ENCODE measurements around the gene MT4. TPM values are rescaled to one million over a fixed set of nuclear protein-coding genes. Genes with fewer than 3 reads are reported as not detected.

The MT4 gene
- not detected in 2 replicates for total RNA-seq

DNA sequence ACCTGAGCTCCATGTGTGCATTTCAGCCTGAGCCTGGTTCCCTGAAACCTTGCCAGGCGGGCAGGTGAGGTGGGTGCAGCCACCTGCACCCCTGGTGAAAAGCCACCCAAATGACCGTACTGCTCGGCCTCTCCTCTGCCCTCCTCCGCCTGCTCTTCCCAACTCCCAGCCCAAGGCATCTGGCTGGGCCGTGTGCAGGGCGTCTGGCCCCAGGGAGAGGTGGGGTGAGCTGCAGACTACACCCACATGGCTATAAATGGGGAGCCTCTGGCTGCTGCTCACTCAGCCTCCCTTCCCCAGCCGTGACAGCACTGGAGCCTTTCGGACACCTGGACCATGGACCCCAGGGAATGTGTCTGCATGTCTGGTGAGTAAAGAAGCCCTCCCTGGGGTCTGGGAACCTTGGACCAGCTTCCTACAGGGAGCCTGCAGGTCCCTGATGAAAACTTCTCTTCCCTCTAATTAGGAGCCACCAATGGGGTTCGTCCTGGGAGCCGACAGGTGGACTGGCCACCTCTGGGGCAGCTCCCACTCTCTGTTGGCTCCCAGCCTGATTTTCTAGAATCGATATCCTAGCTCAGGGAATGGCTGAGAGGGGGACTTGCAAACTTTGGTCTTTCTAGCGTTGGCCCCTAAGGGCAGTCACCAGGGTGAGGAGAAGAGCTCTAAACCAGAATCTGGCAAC lies at the start of gene MT4:
Gene MT4, plus strand, starts transcription at position 281 of the 685 bp plus-strand sequence. Its CDS starts 56 bp downstream, at position 337.
- DNase-seq = no peak

DNA sequence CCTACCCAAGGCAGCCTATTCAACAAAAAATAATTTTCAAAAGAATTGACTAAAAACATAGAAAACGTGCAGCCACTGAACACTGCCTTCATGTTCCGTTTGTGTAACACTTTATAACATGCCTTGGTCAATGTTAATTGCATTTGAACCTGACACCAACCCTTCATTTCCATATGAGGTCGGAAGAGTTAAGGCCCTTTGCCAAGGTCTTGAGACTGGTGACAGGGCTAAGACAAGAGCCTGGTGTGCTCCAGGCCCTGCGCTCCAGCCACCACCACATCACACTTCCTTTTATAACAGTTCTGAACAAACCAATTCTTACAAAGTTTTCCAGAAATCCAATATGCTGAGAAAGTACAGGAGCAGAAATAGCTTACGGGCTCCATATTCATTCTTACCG lies 49.2 kb upstream of the MT4 start:
- no peak for DNase-seq

- DNase-seq = no peak
Measured at GRCh38 chr16:56517206-56517605, 47.7 kb upstream of the MT4 start.

GRCh38 chr16:56518425-56518824 lies 46.4 kb upstream of the MT4 start:
- DNase-seq = peak; percentile 38

DNA sequence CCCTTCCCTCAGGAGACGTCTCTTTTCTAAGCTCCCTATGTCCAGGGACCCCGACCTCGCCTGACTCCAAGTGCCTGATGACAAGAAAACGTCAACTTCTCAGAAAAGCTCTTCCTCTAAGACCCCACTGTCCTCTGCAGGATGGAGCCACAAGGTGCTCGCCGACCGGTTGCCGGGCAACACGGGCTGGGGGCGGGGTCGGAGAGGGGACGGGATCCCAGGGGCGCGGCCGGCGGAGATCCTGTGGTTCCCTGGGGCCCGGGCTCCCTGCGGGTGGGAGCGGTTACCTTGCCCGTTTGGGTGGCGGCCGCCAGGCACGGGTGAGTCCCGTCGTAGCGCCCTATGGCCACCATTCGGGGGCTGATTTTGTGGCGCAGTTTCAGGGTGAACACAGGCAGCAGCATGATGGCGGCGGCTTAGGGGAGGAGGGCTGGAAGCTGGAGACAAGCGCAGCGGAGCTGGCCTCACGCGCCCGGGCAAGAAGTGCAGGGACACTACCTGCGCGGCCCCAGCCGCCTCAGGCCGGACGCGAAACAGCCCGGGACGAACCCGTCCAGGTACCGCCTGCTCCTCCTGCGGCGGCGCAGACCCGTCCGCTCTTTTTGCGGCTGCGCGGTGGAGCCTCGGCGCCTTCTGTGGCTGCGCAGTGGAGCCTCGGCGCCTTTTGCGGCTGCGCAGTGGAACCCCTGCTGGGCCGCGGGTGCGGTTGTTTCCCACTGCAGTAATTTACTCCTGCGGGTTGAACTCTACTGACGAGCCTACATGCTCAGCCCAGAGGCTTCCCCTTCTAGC lies 45.2 kb upstream of the MT4 start, which contains the start of gene BBS2:
Gene BBS2, minus strand, starts transcription at position 566 of the 792 bp plus-strand sequence. Its CDS starts 162 bp downstream, at position 404.
- DNase-seq = peak; percentile 90

DNA sequence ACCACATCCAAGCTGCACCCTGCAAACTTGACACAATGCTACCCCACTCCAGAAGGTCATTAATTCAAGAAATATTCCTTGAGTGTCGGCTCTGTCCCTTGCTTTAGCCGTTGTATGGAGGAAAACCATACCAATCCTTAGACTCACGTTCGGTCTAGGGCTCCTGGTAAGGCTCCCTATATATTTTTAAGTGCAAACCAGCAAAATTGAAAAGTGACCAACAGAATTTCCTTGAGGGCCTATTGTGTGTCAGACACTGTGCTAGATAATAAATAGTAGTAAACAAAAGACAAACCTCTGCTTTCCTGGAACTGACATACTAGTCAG lies 44.7 kb upstream of the MT4 start:
- DNase-seq = no peak

GRCh38 chr16:56525236-56525635 lies 39.6 kb upstream of the MT4 start:
- DNase-seq = peak; percentile 67

DNA sequence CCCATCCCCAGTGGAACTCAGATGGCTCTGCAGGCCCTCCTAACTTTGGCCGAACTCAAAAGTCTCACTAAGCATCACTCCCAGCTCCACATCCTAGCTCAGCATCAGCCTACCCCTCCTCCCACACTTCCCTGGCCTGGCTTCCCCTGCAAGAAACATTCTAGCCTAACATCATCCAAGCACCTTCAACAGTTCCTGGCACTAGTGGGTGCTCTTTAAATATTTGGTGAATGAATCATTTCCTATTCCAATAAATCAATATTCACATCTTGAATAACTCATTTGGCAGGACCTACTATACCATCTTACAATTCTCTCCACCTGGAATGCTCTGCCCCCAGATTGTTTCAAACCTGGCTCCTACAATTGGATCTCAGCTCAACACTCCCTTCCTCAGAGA lies 34.0 kb upstream of the MT4 start:
- peak; percentile 26 for DNase-seq

DNA sequence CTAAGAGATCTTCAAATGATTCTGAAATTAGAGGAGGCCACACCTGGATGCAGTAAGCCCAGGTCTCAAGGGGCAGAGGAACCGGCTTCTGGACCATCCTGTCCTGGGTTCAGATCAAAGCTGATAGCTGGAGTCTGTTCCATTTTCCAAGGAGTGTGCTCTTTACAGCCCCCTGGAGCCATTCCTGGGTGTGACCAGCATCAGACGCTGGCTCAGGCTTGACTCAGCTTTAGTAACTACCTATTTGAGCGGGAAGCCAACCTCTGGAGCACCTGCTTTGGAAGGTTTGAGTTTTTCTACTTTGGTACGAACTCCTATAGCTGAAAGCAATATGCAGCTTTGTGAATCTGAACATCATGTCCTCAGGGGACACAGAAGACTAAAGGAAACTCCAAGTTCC lies 32.2 kb upstream of the MT4 start:
- no peak for DNase-seq

GRCh38 chr16:56534847-56535383 lies 30.0 kb upstream of the MT4 start:
- DNase-seq = no peak

DNA sequence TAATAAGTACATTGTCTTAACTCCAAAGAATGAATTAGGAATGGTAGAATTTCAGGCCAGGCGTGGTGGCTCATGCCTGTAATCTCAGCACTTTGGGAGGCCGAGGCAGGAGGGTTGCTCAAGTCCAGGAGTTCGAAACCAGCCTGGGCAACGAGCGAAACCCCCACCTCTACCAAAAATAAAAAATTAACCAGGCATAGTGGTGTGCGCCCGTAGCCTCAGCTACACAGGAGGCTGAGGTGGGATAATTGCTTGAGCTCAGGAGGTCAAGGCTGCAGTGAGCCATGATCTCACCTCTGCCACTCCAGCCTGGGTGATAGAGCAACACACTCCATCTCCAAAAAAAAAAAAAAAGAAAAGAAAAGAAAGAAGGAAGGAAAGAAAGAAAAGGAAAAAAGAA lies 26.5 kb upstream of the MT4 start:
- no peak for DNase-seq

DNA sequence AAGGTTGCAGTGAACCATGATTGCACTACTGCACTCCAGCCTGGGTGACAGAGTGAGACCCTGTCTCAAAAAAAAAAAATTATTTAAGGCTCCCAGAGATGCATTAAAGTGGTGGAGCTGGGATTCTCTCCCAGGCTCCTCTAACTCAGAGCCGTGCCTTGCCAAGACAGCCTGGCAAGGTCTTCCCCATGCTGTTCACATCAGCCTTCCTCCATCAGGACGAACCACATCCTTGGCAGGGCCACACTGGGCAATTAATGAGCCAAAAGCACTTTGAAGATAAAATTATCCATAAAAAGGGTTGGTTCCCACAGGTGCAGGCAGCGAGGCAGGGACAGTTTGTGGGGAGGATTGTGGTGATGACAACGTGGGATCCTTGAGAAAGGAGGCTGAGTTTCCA lies 25.2 kb upstream of the MT4 start:
- DNase-seq = no peak

DNA sequence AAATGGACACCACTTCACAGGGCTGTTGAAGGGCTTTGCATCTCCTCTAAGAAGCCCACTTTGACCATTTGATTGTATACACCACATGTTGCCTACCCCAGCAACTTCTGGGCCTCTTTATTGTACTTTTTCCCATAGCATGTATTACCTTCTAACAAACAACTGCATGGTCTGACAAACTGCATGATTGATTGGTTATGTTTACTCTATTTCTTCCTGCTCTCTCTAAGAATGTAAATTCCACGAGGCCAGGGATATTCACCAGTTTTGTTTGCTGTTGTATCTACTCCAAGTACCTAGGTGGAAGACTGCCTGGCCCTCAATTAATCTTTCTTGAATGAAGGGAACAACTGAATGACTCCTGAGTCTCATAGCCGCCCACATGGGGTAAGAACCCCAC lies 22.8 kb upstream of the MT4 start:
- no peak for DNase-seq

- DNase-seq = peak; percentile 12
Measured at GRCh38 chr16:56547120-56547948, 17.5 kb upstream of the MT4 start.

DNA sequence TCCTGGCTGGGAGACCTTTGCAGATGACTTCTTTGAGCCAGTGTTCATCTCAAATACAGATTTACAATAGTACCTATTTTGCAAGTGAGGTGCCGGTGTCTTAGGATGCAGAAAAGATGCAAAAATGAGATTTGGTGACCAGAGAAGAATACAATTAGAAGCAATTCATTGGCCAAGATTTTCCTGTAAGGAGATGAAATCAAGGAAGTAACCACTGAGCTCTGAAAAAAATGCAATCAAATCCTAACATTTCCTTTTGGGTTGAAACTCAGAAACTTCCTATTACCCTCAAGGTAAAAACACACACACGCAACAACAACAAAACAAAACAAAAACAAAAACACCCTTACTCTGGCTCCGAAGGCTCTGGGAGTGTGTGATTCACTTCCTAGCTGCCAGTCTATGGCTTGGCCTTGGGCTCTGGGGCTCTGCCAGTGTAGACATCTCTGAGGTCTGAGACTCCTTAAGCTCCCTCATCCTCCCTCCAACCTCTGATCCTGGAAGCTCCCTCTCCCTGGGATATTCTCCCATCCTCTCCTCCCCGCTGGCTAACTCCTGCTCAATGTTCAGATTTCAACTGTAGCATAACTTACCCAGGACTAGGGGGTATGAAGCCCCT lies 16.8 kb upstream of the MT4 start:
- peak; percentile 9 for DNase-seq

DNA sequence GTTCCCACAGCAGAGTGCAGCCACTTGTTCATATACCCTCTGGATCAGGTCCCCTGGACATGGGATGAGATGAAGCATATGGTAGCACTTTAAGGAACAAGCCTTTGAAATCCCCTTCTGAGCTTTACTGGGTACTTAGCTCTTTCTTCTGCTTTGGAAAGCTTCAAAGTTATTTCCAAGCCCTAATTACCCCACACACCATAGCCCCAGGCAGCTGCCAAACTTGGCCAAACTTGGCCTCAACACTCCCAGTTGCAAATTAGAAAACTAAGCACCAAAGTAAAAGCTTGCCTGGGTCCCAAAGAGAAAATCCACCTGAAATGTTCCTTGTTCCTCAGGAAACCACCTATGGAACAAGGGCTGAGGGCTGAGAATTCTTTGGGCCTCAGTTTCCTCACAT lies 15.7 kb upstream of the MT4 start:
- DNase-seq = no peak

DNA sequence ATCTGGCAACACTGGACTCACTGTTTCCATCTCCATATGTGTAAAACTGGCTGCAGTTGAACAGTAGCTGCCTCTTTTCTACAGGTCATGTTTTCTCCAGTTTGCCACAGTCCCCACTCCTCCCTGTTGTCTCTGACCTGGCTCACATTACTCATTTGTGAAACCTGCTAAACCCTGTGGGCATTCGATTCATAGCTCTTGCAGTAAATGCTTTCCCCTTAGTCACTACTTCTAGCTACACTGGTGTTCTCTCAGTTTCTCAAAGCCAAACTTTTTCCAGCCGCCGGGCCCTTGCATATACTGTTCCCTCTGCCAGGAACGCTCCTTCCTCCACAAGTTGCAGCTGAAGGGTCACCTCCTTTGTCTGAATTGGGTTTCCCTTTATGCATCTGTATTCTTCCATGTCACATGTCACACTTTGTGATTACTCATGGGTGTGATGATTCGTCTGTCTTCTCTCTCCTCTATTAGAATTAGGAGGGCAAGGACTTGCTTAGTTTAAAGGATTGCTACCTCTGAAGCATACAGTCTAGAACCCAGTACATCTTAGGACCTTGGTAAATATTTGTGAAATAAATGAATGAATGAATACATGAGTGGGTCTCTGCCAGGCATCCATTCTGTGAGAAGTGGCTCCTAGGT lies 15.0 kb upstream of the MT4 start:
- DNase-seq = no peak

- DNase-seq = peak; percentile 31
Measured at GRCh38 chr16:56551796-56552738, 12.8 kb upstream of the MT4 start.

DNA sequence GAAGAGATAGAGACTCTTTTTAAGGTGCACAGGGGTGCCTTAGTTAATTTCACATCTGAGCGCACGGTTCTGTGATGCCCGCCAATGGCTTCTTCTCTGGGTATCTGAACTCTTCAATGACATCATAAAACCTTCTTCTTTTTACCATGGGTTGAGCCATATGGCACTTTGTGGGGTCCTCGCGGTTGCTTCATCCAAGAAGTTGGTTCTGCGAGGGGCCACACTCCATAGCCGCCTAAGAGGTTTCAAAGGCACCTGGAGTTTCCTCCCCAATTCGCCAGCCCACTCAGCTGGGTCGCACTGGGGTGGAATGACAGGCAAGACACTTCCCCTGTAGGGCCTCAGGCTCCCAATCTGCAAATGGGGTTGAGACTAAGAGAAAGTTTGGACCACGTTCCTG lies 10.4 kb upstream of the MT4 start:
- DNase-seq = no peak

GRCh38 chr16:56558024-56558747 lies 6.7 kb upstream of the MT4 start:
- DNase-seq = peak; percentile 20
